ENCODE data around the gene TIGD6. TPM values are rescaled to one million over a fixed set of nuclear protein-coding genes. Genes with fewer than 3 reads are reported as not detected.

Gene TIGD6
- total and polyA plus RNA-seq, 2 of the 4 experiments (the other 2 are of a cell fraction): 5.8 to 6.6 TPM

- 98% methylated on average over 4 of the region's 4 CpGs; no CpG with 5 or more reads in 1 of the 2 experiments for WGBS, 2 experiments (ENCODE audit: extremely low coverage in 2 of 2, insufficient read length in 1 of 2)
- no TSS peak for BruUV-seq (replicated peaks)
- no peak for DNase-seq
These were observed 13.5 kb upstream of the TIGD6 start for GRCh38 chr5:150013931-150014330.

More at GRCh38 chr5:150013931-150014330, 13.5 kb upstream of the TIGD6 start:
- no peak overlapping the region for H4K5ac ChIP-seq (ENCODE audit: low read depth, low read length)
- no peak overlapping the region for H3K9ac ChIP-seq (ENCODE audit: low read depth, low read length)
- H3K4me2 ChIP-seq (ENCODE audit: low read depth, low read length): no peak overlapping the region
- H2AK5ac ChIP-seq (ENCODE audit: low read depth, low read length): no peak overlapping the region
- POLR2A ChIA-PET (ENCODE audit: unreplicated experiment): no interaction called here
- H2BK120ac ChIP-seq (ENCODE audit: low read depth, low read length): no peak overlapping the region
- peaks cover 13% of the 10 kb centered on the region for H3K9me3 ChIP-seq (ENCODE audit: control insufficient read depth, insufficient read depth, low read length)
- peaks cover 3% of the 10 kb centered on the region; the same call in 1 of the 2 replicates for H4K20me1 ChIP-seq (ENCODE audit: insufficient read depth, low read length)
- no peak overlapping the region for H3K23ac ChIP-seq (ENCODE audit: low read depth, low read length)
- dilution Hi-C loops (cut with HindIII; ENCODE audit: low sequenced_read_pairs, unreplicated experiment) (no loop called here), in situ Hi-C loops (cut with MboI; ENCODE audit: low sequenced_read_pairs) (no loop called here), intact Hi-C loops (cut with micrococcal nuclease) (no loop called here)
- no peaks in the 10 kb centered on the region for H3K27me3 ChIP-seq (ENCODE audit: control insufficient read depth, insufficient read depth, low read length)
- no peak overlapping the region for H3K18ac ChIP-seq (ENCODE audit: low read depth, low read length)
- H3K9me1 ChIP-seq (ENCODE audit: insufficient read depth, low read length): peaks cover 7% of the 10 kb centered on the region
- peaks cover 41 to 48% of the 10 kb centered on the region in 2 experiments for H3K79me1 ChIP-seq (ENCODE audit: low read depth in 1 of 2, low read length in 2 of 2)
- no peak overlapping the region for H3K4ac ChIP-seq (ENCODE audit: low read depth, low read length)
- H3K36me3 ChIP-seq (ENCODE audit: control insufficient read depth, insufficient read depth, low read length): peaks cover 50% of the 10 kb centered on the region
- H2AK9ac ChIP-seq (replicated peaks; ENCODE audit: low read depth, low read length, poor library complexity): no peak overlapping the region
- H3K27ac ChIP-seq (ENCODE audit: insufficient read depth, low read length): no peak overlapping the region
- no peak overlapping the region for H3K4me3 ChIP-seq (ENCODE audit: insufficient read depth, low read depth, low read length)
- H3K4me1 ChIP-seq (ENCODE audit: control insufficient read depth, insufficient read depth, low read length): no peaks in the 10 kb centered on the region
- H2BK15ac ChIP-seq (ENCODE audit: low read depth, low read length): no peak overlapping the region
- no peak overlapping the region for H4K91ac ChIP-seq (ENCODE audit: insufficient read depth, low read depth, low read length)
- no peak overlapping the region for H2BK20ac ChIP-seq (ENCODE audit: low read depth, low read length)
- H2AFZ ChIP-seq (replicated peaks; ENCODE audit: low read length, poor library complexity): no peak overlapping the region
- ATAC-seq (ENCODE audit: low read depth): no peak
- CTCF ChIA-PET: no interaction called here
- H4K8ac ChIP-seq (ENCODE audit: low read depth in 2 of 2, low read length in 2 of 2): no peak overlapping the region
- TF ChIP-seq NFE2L2 (IDR thresholded peaks at IDR 0.05; ENCODE audit: low read depth, low read length): no peak
- no peak overlapping the region for H2BK5ac ChIP-seq (ENCODE audit: low read depth, low read length, poor library complexity, severe bottlenecking)
- H3K14ac ChIP-seq (replicated peaks; ENCODE audit: low read depth, low read length): no peak overlapping the region
- no peak overlapping the region for H3K56ac ChIP-seq (ENCODE audit: extremely low read depth, insufficient read depth, low read length)
